HG03095 (cell line): ENCODE results near the gene CERKL.
"Not testable (repeated sequence)": the region's sequence is repeated elsewhere in the genome, so short reads cannot be mapped to it uniquely, and the experiment has no call there.

Experiments
- ATAC-seq: cut with Tn5 transposase; IDR thresholded peaks from one replicate; pipeline ENCODE4 v1.9.1; 2021; ENCODE audit warnings: moderate library complexity; ENCODE audit not compliant: unreplicated experiment

CERKL gene, protein sequence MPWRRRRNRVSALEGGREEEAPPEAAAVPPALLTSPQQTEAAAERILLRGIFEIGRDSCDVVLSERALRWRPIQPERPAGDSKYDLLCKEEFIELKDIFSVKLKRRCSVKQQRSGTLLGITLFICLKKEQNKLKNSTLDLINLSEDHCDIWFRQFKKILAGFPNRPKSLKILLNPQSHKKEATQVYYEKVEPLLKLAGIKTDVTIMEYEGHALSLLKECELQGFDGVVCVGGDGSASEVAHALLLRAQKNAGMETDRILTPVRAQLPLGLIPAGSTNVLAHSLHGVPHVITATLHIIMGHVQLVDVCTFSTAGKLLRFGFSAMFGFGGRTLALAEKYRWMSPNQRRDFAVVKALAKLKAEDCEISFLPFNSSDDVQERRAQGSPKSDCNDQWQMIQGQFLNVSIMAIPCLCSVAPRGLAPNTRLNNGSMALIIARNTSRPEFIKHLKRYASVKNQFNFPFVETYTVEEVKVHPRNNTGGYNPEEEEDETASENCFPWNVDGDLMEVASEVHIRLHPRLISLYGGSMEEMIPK

DNA sequence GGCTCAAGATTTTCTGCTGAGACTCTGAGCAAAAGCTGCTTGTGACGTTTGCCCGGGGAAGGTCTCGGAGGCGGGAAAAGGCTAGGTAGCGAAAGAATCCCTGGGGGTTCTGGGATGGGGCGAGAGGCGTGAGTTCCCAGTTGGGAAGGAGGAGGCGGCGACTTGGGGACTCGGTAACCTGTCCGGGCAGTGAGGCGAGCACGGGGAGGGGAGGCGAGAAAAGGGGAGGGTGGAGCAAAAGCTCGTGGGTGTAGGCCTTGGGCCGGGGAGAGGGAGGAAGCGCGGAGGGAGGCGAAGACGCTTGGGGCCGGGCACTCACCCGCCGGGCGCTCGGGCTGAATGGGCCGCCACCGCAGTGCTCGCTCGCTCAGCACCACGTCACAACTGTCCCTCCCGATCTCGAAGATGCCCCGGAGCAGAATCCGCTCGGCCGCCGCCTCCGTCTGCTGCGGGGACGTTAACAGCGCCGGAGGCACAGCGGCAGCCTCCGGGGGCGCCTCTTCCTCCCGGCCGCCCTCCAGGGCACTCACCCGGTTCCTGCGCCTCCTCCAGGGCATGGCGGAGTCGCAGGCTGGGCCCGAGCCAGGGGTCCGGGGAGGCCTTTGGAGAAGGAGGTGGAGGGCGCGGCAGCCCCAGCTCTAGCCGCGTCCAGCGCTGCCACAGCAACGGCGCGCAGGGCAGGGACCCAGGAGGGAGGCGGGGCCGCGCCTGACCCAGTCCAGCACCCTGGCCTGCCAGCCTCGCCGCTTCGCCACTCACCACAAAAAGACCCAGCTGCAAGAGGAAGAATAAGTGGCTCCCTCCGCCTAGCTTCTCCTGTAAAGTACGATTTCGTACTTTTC lies at the start of gene CERKL:
Gene CERKL, minus strand, starts transcription at position 656 of the 842 bp plus-strand sequence. Its CDS starts 99 bp downstream, at position 557.
- ATAC-seq = peak; percentile 79

DNA sequence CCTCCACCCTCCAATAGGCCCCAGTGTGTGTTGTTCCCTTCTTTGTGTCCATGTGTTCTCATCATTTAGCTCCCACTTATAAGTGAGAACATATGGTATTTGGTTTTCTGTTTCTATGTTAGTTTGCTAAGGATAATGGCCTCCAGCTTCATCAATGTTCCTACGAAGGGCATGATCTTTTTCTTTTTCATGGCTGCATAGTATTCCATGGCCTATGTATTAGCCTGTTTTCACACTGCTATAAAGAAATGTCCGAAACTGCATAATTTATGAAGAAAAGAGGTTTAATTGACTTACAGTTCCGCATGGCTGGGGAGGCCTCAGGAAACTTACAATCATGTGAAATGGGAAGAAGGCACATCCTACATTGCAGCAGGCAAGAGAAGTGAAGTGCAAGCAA lies 45.6 kb upstream of the CERKL start:
- not testable (repeated sequence) for ATAC-seq

DNA sequence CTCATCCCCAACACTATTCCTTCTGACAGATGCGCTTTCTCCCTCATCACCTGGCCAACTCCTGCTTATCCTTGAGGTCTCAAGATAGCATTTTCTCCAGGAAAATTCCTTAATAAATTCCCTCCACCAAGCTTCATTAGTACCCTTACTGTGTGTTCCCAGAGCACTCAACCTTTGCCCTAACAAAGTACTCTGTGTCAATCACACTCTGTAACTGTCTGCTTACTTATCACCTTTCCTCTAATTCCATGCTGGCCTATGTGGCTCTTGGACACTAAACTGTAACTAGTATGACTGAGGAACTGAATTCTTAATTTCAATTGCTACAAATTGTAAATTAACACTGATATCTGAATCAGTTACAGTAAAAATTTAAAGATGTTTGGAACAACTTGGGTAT lies 41.3 kb upstream of the CERKL start:
- no peak for ATAC-seq

DNA sequence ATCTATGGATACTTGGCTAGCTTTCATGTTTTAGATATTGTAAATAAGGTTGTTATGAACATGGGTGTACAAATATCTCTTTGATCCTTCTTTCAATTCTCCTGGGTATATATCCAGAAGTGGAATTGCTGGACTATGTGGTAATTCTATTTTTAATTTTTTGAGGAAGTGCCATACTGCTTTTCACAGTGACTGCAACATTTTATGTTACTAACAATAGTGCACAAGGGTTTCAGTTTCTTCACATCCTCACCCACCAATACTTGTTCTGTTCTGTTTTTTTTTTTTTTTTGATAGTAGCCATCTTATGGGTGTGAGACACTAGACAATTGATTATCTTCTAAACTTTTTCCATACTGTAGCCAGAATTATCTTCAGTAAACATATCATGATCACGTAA lies 40.7 kb upstream of the CERKL start:
- no peak for ATAC-seq

DNA sequence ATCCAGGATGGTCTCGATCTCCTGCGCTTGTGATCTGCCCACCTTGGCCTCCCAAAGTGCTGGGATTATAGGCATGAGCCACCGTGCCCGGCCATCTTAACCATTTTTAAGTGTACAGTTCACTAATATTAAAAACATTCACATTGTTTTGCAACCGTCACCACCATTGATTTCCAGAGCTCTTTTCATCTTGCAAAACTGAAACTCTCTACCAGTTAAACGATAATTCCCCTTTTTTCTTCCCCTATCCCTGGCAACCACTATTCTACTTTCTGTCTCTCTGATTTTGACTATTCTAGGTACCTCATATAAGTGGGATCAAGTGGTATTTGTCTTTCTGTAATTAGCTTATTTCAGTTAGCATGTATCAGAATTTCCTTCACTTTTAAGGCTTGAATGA lies 40.2 kb upstream of the CERKL start:
- ATAC-seq = no peak

DNA sequence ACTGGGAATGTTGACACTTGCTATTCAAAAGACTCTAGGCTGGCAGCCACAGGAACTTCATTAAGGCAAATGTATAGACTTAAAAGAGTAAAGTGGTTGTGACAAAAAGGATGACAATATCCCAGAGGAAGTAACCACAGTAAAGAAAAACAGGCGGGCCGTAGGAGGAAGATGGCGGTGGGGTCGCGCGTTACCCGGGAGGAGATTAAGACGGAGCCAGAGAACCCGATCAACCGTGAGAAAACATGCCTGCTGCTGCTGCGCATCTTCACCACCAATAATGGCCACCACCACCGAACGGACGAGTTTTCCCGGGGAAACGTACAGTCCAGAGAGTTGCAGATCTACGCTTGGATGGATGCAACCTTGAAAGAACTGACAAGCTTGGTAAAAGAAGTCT lies 37.4 kb upstream of the CERKL start:
- no peak for ATAC-seq

DNA sequence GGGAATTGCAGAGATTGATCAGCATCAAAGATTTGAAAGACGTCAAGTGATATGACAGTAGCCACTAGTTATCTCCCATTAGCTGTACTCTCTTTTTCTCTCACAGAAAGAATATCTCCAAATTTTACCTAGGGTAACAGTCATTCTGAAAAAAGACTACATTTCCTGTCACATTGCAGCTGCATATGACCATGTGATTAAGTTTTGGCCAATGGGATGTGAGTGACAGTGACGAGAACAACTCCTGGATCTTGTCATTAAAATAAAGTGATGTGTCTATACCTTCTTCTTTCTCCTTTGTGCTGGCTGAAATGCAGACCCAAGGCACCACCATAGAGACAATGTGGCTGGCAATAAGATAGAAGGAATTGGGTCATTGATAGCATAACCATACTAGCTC lies 34.0 kb upstream of the CERKL start:
- ATAC-seq = no peak

DNA sequence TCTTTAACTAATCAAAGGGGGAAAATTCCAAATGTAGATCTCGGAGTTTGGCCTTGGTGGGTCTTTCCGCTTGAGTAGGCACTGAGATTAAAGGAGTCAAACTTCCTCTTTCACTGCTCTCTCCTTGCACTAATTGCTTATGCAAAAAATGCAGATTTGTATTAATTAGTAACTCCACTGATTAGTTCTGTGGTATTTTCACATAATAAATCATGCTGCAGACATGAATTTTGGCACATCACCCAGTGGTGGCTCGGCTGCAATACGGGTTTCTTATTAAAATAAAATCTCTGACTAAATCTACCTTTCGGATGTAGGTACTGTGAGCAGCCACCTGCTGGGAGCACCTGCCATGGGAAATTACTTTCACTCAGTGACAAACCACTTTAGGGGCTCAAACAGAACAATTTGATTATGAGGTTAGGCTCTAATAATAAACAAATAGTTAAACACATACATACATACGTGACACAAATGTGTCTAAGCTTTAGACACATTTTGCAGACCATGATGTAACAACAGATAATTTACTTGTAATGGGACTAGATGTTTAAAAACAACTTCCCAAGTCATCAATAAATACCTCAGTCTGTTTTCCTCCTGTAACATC lies 29.8 kb upstream of the CERKL start:
- no peak for ATAC-seq

DNA sequence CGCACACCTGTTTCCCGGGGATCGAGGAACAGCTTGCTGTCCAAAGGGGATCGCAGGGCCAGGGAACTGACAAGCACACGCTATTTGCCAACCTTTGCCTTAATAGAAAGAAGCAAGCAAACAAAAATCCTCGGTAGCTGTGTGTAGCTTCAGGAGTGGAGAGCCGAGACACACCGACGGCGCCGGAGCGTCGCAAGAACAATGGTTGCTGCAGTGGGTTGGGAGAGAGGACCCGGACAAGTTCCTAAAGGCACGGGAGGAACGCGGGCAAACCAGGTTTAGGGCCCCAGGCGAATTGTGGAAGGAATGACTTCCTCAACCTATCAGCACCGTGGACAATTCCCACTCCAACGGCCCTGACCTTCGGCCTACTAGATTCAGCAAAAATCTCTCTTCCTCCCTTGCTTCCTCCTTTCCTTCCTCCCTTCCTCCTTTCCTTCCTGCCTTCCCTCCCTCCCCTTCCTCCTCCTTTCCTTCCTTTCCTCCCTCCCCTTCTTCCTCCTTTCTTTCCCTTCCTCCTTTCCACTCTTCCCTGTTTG lies 28.3 kb upstream of the CERKL start:
- no peak for ATAC-seq

DNA sequence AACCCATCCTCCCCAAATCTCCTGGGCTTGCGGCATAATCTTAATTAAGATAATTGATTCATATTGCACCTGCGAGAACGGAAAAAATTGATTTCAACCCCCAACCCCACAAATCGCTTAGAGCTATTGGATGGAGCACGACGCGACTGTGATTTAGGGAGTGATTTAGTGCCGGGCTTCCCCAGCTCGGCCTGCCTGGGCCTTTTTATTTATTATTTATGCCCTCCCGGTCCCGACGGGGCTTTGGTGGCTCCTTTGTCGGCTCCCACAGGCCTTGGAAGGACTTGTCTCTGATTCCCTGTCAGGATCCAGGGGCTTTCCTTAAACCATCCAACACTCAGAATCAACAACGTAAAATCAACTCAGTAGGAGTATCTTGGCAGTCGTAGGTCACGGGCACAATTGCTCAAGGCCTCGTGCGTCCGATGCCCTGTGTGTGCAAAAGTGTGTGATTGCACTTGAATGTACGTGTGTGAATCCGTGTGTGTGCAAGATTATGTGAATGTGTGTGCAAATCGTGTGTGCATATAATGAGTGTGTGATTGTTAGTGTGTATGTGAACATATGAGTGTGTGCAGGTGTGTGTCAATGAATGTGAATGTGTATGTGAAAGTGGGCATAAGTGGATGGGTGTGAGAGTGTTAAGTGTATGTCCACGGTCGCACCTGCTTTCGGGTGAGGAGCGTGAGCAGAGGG lies 27.7 kb upstream of the CERKL start:
- no peak for ATAC-seq

DNA sequence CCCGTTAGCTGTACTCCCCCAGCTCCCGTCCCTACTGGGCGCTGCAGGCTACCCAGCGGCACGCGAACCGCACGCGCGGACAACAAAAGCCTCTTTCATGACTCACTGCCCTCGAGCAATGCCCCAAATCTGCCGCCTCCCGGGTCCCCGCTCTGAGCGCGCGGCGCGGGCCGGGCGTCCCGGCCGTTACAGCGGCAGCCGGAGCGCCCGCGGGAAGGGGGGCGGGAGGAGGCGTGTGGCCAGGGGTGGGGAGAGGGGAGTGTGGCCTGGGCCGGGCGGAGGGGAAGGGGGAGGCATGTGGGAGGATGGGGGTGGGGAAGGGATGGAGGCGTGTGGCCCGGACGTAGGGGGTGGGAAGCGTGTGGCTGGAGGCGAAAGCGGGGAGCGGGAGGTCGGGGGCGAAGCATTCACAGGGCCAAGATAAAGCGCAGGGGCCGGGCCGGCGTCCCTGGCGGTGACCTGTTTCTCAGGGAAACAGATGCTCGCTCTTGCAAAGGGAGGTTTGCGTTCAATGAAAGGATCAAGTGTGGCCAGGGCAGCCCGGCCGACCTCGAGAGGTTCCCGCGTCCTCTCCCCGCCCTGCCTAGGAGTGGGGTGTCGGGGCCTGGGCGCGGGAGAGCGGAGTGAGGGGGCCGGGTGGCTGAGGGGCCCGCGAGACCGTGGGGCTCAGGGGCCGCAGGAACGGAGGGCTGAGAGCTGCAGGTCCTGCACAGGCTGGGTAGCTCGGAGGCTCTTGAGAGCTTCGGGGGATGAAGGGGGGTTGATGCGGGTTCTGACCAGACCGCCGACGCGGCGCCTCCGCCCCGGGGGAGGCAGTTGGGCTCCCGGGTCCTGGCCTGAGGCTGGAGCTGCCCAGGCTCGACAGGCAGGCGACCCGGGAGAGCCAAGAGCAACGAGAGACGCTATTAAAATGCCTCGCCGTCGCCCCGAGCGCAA lies 26.9 kb upstream of the CERKL start:
- no peak for ATAC-seq

DNA sequence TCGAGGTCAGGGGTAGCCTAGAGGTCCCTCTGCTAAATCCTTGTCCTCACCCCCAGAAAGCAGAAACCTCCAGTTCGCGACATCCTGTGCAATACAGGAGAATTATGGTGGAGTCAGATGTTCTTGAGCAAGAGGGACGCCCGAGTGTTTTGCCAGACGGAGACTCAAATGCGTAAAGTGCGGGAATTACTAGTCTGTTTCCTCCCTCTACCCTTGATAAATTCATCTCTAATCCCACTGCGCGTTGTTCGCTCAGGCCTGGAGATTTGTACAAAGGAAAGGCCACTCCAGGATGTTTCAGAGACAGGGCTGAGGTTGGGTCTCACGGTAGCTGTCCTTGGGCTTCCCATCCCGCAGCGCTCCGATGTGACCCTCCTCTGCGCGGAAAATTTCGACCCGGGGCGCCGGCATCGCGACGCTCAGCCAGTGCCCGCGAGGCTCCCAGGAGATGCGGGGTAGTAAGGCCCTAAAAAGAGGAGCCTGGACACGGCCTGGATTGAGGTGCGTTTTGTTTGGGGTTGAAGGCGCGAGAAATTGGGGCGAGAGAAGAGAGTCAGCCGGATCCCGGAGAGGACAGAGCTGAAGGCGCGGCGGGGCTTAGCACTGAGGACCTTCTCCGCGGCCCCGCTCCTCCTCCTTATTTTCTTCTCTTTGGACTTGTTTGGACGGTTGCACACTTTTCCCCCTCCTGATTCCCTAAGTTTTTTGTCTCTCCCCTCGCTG lies 26.1 kb upstream of the CERKL start:
- ATAC-seq = no peak

DNA sequence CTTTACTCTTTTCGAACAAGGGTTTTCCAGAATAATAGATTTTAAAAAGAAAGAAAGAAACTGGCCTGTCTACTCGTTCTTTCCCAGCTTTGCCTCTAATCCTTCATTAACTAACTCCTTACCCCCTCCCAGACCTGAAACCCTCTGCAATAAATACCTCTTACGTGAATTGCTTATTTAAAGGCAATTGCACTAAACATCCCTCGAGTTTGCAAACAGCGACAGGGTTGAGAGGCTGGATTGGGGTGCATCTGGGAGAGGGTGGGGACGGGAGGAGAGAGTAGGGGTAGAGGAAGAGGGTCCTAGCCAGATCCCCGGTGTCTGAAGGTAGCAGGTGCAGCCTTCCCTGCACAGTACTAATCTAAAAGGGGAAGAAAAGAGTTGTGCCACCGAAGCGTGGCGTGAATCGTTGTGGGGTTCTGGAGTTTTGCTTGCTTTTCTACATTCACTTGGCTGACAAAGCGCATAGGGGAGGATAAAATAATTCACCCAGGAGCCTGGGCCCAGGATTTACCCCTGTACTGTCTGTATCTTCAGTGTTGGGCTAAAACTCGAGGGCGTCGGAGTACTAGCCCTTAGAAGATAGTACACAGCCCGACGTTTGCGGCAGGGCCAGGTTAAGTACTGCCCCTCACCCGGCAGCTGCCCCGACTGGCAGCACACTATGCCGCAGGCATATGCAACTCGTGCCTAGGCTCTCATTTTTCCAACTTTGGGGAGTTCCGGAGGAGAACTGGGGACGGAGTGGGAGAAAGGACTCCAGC lies 25.3 kb upstream of the CERKL start:
- no peak for ATAC-seq

DNA sequence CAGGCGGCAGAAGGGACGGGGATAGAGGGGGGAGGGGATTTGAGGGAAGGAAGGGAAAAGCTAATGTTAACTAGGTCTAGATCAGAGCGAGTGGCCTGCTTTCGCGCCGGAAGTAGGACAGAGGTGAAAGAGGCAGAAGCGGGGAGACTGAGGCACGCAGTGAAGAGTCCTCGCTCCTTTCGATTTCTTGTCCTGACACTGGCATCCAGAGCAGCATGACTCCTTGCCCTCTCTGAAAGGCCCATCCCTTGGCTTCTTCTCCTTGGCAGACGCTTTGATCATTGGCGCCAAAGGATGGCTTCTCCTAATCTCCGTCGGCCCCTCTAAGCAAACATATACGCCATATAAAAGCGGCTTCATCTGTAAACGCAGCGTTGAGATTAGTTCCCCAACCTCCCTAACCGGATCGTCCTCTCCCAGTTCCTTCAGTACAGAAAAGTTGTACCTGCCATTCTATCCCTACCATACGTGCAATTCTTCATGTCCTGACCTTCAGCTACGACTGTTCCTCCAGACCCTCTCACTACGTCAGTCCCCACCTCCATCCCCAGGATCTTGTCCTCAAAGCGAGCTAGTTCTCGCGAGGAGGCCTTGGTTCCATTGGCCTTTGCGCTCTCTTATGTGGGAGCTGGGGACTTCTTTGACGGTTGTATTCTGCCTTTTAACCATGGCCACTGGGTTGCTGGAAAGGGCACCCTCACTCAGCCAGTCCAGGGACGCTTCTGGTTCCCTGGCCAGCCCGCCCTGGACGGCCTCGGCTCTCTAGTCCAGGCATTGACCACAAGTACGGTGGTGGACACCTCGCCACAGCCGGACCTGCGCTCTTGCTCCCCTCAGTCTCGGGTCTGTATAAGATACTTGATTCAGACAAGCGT lies 24.3 kb upstream of the CERKL start:
- ATAC-seq = no peak

DNA sequence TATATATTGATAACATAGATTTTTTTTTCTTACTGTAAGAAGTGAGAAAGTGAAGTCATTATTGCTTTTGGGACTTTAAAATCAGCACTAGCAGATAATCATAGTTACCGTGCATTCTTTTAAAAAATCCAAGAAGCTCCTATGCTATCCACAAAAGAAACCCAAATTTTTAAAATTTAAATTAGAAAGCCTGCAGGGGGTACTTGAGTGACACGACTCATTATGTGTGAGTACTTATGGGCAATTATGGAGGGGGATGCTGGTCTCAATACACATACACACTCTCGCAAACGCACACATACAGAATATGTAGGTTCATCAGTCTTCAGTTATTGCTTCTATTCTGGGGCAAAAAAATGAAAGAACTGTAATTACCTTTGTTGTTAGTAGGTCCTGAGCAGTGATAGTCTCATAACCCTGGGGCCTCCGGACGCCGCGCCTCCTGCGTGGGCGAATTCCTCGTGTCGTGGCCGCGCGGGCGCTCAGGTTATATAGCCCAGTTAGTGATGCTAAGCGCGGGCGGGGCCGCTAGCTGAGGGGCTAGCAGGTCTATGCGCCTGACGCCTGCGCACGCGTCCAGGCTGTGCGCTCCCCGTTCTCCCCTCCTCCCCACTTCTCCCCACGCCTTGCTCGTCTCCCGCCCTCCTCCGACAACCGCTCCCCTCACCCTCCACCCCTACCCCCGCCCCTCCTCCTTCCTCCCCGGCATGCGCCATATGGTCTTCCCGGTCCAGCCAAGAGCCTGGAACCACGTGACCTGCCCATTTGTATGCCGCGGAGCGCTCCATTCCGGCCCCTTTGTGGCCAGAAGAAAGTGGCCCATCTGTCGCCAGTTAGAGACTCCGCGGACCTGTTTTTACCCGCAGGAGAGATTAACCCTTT lies 23.4 kb upstream of the CERKL start, which contains the start of gene NEUROD1:
Gene NEUROD1, minus strand, starts transcription at position 463 of the 882 bp plus-strand sequence. CDS start 1,657 bp downstream, outside the sequence.
- ATAC-seq = no peak

DNA sequence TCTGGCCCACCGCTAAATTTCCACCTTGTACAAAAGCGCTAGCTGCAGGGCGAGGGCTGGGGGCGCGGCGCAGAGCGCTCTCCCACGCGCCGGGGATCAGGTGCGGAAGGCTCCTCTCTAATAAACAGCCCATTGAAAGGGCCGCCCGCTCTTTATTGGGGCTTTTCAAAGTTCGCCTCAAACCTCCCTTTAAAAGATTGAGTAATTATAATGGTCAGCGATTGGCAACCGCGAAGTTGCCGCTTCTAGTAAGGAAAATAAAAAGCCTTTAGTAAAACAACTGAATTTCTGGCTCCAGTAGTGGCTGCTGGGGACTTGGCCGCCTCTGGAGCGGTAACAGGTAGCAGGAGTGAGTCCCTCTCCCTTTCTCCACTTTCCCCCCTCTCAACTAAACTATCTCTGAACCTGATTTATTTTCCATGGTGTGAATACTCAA lies 22.7 kb upstream of the CERKL start:
- ATAC-seq = no peak
